GM12874 (cell line): ENCODE data around the gene ARCN1.

ENCODE experiments used
- CTCF ChIP-seq: IDR thresholded peaks from 2 replicates; pipeline ENCODE4 v1.5.1; 2011; ENCODE audit warnings: low read depth, mild to moderate bottlenecking, control low read depth, low read length, moderate library complexity; ENCODE audit not compliant: insufficient read depth

ARCN1 gene

GRCh38 chr11:118533769-118534729, 38.2 kb upstream of the ARCN1 start:
- TF ChIP-seq CTCF = no peak

GRCh38 chr11:118535261-118535660, 36.9 kb upstream of the ARCN1 start:
- TF ChIP-seq CTCF = no peak

GRCh38 chr11:118536726-118537125, 35.5 kb upstream of the ARCN1 start:
- TF ChIP-seq CTCF = no peak

- TF ChIP-seq CTCF = no peak
Observed at GRCh38 chr11:118537409-118537980, 34.7 kb upstream of the ARCN1 start.

- TF ChIP-seq CTCF = no peak
Observed at GRCh38 chr11:118544010-118544646, 28.1 kb upstream of the ARCN1 start.

- no peak for TF ChIP-seq CTCF
Observed at GRCh38 chr11:118544647-118545010, 27.6 kb upstream of the ARCN1 start.

GRCh38 chr11:118545533-118545932, 26.7 kb upstream of the ARCN1 start:
- no peak for TF ChIP-seq CTCF
